AG20443 (cell line): ENCODE results near the gene RIN1.
"Not testable (repeated sequence)": the region's sequence is repeated elsewhere in the genome, so short reads cannot be mapped to it uniquely, and the experiment has no call there.

ENCODE experiments used
- DNase-seq: peaks from one replicate; pipeline ENCODE4 v3.0.0; 2012; ENCODE audit warnings: low spot score, mixed read lengths

Gene RIN1, protein sequence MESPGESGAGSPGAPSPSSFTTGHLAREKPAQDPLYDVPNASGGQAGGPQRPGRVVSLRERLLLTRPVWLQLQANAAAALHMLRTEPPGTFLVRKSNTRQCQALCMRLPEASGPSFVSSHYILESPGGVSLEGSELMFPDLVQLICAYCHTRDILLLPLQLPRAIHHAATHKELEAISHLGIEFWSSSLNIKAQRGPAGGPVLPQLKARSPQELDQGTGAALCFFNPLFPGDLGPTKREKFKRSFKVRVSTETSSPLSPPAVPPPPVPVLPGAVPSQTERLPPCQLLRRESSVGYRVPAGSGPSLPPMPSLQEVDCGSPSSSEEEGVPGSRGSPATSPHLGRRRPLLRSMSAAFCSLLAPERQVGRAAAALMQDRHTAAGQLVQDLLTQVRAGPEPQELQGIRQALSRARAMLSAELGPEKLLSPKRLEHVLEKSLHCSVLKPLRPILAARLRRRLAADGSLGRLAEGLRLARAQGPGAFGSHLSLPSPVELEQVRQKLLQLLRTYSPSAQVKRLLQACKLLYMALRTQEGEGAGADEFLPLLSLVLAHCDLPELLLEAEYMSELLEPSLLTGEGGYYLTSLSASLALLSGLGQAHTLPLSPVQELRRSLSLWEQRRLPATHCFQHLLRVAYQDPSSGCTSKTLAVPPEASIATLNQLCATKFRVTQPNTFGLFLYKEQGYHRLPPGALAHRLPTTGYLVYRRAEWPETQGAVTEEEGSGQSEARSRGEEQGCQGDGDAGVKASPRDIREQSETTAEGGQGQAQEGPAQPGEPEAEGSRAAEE

DNA sequence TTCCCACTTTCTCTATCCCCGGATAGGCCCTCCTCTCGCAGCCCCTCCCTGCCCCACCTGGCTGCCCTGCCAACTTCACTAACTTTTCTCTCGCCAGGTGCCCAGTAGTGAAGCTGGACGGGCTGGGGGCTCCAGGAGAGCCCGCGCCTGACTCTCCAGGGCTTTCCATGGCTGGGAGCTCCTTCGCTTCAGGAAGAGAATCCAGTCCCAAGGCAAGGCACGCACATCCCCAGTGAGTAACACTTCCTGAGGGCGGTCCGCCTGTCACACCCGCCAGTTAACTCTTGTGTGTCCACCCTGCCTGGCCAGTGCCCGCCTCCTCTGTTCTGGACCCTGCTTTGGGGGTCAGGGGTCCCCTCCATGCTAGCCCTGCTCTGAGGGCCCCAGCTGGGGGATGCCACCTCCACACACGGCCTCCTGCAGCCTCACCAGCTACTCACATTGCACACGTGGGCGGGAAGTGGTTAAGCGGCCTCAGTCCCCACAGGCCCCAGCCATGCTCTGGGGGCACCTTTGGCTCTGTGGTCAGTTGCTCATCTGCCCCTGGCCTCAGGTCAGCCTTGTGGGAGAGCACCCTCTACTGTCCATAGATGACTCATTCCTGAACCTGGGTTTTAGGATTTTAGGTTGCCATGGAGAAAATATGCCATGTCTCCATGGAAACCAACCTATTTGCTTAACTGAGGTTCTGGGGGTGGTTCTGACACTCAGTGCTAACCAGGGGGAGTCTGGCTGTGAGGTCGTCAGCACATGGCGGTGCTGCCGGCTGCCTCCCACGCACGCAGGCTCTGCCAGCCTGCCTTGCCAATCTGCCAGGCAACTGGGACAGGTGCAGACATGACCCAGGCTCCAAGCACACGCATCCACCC lies at the start of gene RIN1:
Gene RIN1, minus strand, starts transcription at position 201 of the 869 bp plus-strand sequence. Its CDS starts 32 bp downstream, at position 169.
- peak; percentile 93 for DNase-seq

DNA sequence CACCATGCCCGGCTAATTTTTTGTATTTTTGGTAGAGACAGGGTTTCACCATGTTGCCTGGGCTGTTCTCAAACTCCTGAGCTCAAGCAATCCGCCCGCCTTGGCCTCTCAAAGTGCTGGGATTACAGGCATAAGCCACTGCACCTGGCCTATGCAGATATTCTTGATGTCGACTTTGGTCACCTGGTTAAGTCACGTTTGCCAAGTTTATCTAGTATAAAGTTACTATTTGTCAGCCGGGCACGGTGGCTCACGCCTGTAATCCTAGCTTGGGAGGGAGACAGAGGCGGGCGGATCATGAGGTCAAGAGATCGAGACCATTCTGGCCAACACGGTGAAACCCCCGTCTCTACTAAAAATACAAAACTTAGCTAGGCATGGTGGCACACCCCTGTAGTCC lies 48.1 kb upstream of the RIN1 start:
- not testable (repeated sequence) for DNase-seq

DNA sequence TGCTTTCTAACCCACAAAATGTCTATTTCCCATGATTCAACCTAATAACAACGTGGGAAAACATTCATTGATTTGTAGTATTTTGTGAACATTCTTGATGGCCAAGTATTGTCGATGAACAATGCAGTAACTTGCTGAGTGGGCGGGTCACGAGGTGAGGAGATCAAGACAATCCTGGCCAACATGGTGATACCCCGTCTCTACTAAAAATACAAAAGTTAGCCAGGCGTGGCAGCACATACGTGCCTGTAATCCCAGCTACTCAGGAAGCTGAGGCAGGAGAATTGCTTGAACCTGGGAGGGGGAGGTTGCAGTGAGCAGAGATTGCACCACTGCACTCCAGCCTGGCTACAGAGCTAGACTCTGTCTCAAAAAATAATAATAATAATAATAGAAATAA lies 44.0 kb upstream of the RIN1 start:
- DNase-seq: not testable (repeated sequence)

DNA sequence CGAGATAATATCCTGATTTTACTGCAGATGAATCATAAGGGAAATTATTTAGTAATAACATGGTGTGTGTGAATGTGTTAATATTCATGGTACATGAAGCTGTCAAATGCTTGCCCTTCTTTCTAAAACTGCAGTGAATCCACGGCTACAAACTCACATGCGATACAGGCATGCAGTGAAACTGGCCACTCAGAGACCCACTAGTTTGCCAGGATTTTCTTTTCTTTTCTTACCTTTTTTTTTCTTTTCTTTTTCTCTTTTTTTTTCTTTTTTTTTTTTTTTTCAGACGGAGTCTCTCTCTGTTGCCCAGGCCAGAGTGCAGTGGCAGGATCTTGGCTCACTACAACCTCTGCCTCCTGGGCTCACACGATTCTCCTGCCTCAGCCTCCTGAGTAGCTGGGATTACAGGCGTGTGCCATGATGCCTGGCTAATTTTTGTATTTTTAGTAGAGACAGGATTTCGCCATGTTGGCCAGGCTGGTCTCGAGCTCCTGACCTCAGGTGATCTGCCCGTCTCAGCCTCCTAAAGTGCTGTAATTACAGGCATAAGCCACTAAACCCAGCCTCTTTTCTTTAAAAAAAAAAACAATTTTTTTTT lies 37.6 kb upstream of the RIN1 start:
- not testable (repeated sequence) for DNase-seq

DNA sequence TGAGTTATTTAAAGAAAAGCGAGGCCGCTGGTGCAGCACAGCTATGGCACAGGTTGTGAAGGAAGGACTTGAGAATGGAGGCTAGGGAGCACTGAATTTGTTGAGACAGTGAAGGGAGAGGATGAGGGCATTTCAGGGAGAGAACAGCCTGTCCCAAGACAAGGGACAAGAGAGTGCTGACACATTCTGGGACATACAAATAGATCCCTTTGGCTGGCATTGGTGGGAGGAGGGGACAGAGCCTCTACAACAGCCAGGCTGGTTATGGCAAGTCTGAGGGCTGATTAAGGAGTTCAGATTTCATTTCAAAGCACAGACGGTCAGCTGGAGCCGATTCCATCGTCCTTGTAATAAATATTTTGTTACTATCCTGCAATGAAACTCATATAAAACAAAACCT lies 37.0 kb upstream of the RIN1 start:
- no peak for DNase-seq

DNA sequence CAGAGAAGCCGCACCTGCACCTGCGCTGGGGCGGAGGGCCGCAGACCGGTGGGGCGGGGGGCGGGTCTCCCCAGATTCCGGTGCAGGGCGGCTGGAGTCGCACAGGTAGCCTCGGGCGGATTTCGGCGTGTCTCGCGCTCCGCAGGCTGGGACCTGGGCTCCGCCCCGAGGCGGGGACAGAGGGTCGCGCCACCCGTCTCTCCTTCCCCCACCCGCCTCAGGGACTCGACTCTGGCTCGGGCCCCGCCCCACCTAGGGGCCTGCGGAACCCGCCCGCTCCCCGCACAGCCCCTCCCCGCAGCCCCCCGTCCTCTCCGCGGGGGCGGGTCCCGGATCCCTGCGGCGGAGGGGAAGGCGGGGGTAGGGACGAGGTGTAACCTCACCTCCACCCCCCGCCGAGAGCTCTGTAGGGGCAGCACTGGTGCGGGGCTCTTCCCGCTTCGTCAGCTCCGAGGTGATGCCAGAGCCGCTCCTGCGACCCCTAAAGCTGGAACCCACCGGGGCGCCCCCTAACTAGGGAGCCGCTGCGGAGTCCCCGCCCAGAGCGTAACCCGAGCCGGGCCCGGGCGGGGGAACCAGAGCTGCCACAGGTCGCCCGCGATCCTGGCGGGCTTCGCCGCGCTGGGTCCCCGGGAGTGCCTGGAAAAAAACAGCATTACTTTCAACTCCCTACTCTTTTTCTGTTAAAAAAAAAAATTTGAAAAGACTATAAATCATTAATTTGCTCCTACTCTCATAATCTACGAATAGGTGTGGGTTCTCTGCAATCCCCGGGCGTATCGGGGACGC lies 35.6 kb upstream of the RIN1 start, which contains the start of gene SLC29A2:
Gene SLC29A2, minus strand, starts transcription at position 134 of the 789 bp plus-strand sequence. CDS start 169 bp downstream, outside the sequence.
- DNase-seq: peak; percentile 45

DNA sequence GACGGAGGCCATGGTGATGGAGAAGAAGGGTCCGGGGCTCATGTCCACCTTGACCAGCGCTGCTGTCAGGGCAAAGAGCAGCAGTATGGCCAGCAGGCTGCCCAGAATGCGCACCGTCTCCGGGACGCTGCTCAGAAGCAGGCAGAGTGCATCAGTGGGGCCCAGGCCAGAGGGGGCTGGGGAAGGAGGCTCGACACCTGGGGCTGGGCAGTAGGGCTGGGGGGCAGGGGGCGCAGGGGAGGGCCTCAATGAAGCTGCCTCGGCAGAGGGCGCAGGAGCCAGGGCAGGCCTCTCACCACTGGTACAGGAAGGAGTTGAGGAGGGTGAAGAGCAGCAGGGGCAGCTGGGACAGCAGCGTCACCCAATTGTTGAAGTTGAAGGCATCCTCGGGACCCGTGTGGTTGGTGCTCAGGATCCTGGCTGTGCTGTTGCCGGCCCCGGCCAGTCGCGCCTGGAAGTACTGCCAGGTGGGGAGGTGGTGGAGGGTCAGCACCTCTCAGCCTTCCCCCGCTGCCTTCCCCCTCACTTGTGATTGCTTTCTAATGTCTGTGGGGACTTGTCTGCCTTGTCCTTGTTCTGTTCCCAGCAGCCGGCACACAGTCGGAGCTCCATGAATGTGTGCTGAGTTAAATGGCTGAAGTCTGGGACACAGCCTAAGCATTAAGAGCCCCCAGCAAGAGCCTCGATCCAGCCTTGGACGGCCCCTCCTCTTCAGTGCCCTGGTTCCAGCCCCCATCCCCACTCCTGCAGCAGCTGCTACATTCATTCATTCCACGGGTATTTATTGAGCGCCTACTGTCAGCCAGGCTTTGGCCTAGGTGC lies 33.0 kb upstream of the RIN1 start:
- no peak for DNase-seq

DNA sequence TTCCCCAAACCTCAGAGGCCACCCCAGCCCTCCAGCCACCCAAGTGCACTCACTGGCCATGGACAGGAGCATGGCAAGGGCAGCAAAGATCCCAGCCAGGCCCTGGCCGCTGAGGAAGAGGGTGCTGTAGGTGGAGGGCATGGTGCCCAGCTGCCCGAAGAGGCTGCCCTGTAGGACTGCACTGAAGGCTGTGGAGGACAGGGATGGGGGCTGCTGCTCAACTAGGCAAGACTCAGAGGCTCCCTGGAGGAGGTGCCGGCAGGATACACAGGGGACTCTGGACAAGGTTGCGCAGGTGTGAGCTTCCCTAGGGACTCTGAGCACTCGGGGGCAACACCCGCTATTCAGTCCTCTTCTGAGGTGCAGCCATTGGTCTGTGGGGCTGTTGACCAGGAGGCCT lies 32.2 kb upstream of the RIN1 start:
- DNase-seq: no peak

DNA sequence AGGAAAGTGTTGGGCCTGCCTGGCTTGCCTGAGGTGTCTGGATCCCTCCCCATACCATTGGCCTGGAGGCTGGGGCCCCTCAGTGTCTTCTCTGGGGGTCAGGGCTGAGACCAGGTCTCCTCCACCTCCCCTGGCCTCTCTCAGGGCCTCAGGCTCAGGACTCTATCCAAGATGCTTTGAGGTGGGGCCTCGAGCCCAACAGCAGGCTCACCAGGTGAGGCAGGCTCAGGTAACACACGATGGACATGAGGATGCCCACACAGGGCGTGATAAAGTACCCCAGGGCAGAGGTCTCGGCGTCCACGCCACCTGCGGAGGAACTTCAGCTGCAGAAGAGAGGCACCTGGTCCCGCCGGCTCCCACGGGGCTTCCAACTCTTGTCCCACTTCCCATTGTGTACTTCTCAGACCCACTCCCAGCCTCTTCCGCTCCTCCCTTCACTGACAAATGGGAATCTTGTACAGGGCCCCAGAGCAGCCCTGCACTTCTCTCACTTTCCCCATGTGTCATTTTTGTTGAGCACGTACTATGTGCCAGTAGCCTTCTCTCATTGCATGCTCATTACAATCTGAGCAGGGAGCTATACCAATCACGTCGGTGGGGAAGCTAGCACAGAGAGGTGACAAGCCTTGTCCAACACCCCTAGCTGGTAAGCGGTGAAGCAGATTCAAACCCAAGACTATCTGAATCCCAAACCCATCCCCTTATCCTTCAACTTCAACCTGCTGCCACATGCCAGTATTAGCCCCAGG lies 31.5 kb upstream of the RIN1 start:
- no peak for DNase-seq

DNA sequence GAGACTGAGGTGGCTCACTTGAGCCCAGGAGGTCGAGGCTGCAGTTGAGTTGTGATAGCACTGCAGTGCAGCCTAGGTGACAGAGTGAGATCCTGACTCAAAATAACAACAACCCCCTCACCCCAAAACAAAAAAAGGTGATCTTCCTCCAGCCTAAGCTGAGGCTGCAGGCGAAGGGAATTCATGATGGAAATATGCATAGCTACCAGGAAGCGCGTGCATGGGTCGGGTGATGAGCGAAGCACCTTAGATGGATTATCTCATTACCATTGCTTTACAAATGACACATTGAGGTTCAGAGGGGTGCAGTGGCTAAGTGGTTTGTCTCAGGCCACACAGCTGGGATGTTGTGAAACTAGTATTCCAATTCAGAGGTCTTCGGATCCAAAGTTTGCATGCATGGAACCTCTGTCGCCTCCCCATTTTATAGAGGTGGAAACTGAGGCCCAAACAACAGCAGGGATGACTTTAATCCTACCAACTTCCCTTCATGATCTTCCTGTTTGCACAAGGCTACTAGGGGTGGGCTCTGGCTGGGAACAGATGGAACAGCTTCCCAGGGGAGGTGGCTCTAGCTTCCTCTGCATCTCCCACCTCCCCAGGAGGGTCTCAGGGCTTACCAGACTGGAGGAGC lies 30.7 kb upstream of the RIN1 start:
- DNase-seq: no peak

- no peak for DNase-seq
These were observed 29.7 kb upstream of the RIN1 start for GRCh38 chr11:66365711-66366619.

- DNase-seq: no peak
These were observed 28.9 kb upstream of the RIN1 start for GRCh38 chr11:66365166-66365565.

DNA sequence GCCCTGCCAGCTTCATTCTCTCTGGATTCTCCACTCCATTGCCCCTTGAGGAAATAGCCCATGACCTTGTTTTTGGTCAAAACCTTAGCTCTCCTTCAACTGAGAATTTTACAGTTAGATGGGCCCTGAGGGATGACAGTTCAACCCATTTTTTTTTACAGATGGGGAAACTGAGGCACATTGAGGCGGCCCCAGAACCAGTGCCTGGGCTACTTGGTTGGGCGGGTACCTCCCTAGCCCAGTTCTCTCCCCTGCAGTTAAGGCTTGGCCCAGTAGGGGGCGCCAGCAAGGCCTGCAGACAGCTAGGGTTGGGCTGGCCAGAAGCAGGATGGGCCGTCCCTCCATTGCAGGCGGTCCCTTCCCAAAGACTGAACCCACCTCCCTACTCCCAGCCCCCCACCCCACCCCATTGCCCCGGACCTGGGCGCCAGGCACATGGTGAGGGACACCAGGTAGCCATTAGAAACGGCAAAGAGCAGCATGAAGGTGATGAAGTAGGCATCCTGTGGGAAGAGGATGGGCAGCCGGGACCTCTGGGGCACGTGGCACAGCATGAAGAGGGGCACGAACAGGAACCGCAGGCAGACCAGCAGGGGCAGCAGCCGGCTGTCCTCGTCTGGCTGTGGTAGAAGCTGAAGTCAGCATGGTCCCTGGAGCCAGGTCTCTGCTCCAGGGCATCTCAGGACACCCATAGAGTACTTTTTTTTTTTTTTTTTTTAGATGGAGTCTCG lies 27.7 kb upstream of the RIN1 start:
- DNase-seq: peak; percentile 66

- no peak for DNase-seq
These were observed 27.0 kb upstream of the RIN1 start for GRCh38 chr11:66363187-66363601.

DNA sequence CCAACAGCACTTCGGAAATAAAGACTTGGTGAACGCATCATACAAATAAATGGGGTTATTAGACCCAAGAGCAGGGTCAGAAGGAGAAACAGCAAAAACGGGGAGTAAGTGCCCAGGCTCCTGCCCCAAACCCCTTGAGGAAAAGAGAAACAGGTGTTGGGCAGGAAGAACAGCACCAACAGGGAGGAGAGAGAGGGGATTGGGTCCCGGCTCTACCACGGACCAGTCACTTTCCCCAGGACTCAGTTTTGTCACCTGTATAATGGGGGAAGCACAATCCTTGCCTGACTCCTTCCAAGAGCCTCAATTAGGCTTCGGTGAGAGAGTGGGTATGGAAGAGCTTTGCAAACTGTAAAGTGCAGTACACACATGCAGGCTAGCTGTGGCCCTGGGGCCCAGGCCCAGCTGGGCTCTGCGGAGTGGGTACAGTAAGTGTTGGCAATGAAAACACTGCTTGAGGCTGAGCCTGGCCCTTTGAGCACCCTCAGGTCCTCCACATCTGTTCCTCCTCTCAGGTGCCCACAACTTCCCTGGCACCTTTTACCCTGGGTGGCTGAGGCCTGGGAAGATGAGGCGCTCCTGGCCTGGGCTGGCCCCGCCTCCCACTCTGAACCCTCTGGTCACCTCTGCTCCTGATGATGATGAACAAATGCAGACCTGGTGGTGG lies 26.4 kb upstream of the RIN1 start:
- DNase-seq: no peak

DNA sequence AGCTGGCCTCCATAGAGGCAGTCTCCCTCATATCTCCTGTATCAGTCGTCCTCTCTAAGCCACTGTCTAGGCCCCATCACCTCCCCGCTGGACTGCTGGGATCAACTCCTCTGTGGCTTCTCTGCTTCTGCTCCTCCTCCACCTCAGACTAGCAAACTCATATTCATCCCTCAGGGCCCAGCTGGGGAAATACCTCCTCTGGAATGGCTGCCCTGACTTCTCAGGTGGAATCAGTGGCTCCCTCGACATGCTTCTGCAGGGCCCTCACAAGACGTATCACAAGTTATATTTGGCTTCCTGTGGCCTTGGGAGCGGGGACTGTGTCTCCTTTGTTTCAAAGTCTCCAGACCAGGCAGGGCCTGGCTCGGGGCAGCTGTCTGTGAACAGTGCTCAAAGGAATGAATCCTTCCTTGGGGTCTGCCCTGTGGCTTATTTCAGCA lies 25.3 kb upstream of the RIN1 start:
- DNase-seq: no peak
